NCI-H187 (cell line): ENCODE measurements around the gene PDE5A.
A peak's percentile ranks its signal among the peaks of the same experiment; 100 is the strongest.
"Not testable (repeated sequence)": the region's sequence is repeated elsewhere in the genome, so short reads cannot be mapped to it uniquely, and the experiment has no call there.

ENCODE experiments used
- DNase-seq, 2 experiments: peaks; one replicate each; lab custom pipeline; 2025; lab: John Stamatoyannopoulos, UW

The PDE5A gene

GRCh38 chr4:119628281-119629141 is at the start of gene PDE5A:
PDE5A (minus strand) TSS chr4:119628804; CDS start chr4:119628671, 133 bp downstream.
- peak; percentile 54 to 56 for DNase-seq

GRCh38 chr4:119676101-119676500 is 47.5 kb upstream of the PDE5A start:
- DNase-seq = no peak

- DNase-seq = no peak
Observed at GRCh38 chr4:119675391-119675790, 46.8 kb upstream of the PDE5A start.

- no peak for DNase-seq
Observed at GRCh38 chr4:119672938-119673337, 44.3 kb upstream of the PDE5A start.

GRCh38 chr4:119672086-119672485 is 43.5 kb upstream of the PDE5A start:
- no peak for DNase-seq

- no peak for DNase-seq
Observed at GRCh38 chr4:119671205-119671604, 42.6 kb upstream of the PDE5A start.

- DNase-seq = no peak
Observed at GRCh38 chr4:119667802-119668201, 39.2 kb upstream of the PDE5A start.

- DNase-seq = no peak
Observed at GRCh38 chr4:119666653-119667091, 38.1 kb upstream of the PDE5A start.

GRCh38 chr4:119665752-119666151 is 37.1 kb upstream of the PDE5A start:
- DNase-seq = no peak

GRCh38 chr4:119664168-119664907 is 35.7 kb upstream of the PDE5A start:
- DNase-seq = no peak

- DNase-seq = no peak
Observed at GRCh38 chr4:119663160-119663788, 34.7 kb upstream of the PDE5A start.

- not testable (repeated sequence) for DNase-seq
Observed at GRCh38 chr4:119662612-119663011, 34.0 kb upstream of the PDE5A start.

GRCh38 chr4:119661231-119661630 is 32.6 kb upstream of the PDE5A start:
- DNase-seq = no peak

- DNase-seq = no peak
Observed at GRCh38 chr4:119659576-119659975, 31.0 kb upstream of the PDE5A start.

GRCh38 chr4:119657111-119657611 is 28.6 kb upstream of the PDE5A start:
- no peak for DNase-seq

- DNase-seq = no peak
Observed at GRCh38 chr4:119656342-119656741, 27.7 kb upstream of the PDE5A start.

GRCh38 chr4:119655111-119655837 is 26.7 kb upstream of the PDE5A start:
- no peak for DNase-seq

GRCh38 chr4:119653990-119654389 is 25.4 kb upstream of the PDE5A start:
- DNase-seq = no peak

GRCh38 chr4:119652998-119653397 is 24.4 kb upstream of the PDE5A start:
- no peak for DNase-seq

- DNase-seq = no peak
Observed at GRCh38 chr4:119648398-119648797, 19.8 kb upstream of the PDE5A start.

- no peak for DNase-seq
Observed at GRCh38 chr4:119647558-119647957, 19.0 kb upstream of the PDE5A start.
